Activated T-helper 1 cell treated with Interleukin-2 at 50 U/mL for 16 hours (primary cell): ENCODE measurements around the gene MYRIP.
"Not testable (repeated sequence)": the region's sequence is repeated elsewhere in the genome, so short reads cannot be mapped to it uniquely, and the experiment has no call there.

ENCODE experiments used
- DNase-seq: peaks from one replicate; pipeline ENCODE4 v3.0.0-alpha.2; 2020; ENCODE audit warnings: low read depth

MYRIP gene

GRCh38 chr3:40084424-40084823 is 275.0 kb downstream of the MYRIP start:
- DNase-seq: not testable (repeated sequence)

DNA sequence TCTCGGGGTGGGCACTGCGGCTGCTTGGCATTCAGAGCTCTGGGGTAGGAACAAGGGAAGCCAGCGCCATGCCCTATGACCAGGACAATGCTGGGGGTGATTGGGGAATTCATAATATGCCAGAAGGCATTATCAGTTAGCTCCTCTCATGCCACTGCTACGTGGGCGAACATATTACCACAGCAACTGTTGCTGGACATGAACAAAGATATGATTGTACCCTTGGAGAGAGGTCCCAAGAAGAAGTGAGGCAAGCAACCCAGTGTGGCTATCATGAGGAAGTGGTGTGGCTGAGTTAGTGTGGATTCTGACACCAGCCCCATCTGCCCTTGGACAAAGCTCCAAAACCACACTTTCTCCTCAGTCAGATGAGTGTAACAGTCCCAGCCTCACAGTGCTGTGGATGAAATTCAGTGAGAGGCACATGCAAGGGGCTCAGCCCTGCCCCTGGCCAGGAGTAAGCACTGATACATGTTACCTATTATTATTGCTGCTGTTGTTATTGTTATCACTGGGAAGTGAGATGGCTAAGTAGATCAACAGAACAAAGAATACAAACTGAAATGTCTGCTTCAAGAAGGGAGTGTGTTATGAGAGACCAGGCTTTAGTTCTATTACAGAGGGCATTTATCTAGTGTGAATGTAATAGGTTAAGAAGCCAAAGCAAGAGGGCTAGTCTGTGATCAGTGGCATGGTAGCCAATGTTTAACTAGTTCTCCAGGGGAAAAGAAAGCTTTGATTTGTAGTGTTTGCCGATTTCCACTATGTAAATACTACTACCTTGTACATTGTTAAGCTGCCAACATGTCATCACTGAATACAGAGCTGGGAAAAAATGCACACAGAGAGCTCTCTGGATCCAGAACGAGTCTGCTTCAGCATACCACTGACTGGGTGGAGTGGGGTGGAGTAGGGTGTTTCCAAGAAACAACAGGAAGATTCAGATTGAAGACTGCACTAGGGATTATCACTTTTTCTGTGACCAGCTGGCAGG is 277.8 kb downstream of the MYRIP start:
- no peak for DNase-seq

DNA sequence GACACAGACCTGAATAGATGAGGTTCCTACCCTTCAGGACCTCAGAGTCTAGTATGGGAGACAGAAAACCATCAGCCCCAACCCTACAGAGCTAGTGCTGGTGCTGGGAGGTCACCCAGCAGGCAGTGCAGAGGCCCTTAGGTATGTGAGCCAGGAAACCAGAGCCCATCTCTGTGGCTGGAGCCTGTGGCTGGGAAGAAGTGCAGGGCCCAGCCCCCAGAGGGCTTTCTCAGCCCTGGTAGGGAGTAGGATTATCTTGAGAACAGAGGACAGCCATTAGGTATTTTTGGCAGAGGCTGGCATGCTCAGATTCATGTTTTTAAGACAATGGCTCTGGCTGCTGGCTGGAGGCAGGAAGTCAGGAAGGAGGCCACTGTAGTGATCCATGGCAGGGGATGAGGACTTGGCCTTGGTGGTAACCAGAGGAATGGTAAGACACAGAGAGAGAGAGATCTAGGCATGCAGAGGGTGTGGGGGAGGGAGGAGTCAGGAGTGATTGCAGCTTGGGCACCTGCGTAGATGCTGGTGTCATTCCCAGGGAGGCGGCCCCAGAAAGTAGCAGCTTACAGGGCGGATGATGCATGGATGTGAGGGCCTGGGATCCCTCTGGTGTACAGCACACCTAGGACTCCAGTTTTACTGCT is 279.2 kb downstream of the MYRIP start:
- no peak for DNase-seq

DNA sequence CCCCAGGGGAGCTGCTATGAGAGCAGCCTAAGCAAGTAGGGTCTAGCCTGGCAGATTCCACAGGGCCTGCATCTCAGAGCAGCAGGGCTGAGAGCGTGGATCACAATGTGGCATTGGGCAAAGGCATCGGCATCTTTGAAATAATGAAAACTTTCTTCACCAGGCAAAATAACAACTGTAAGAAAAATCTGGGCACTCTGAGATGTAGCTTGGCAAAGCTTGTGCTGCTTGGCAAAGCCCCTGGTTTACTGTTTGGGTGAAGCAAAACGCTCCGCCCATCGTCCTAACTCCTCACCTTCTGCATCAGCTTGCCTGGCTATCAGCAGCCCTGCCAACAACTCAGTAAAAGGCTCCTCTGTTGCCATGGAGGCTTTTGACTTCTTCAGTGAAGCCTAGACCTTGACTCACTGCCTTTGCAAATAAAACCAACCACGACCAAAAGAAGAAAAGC is 287.3 kb downstream of the MYRIP start:
- DNase-seq: no peak

DNA sequence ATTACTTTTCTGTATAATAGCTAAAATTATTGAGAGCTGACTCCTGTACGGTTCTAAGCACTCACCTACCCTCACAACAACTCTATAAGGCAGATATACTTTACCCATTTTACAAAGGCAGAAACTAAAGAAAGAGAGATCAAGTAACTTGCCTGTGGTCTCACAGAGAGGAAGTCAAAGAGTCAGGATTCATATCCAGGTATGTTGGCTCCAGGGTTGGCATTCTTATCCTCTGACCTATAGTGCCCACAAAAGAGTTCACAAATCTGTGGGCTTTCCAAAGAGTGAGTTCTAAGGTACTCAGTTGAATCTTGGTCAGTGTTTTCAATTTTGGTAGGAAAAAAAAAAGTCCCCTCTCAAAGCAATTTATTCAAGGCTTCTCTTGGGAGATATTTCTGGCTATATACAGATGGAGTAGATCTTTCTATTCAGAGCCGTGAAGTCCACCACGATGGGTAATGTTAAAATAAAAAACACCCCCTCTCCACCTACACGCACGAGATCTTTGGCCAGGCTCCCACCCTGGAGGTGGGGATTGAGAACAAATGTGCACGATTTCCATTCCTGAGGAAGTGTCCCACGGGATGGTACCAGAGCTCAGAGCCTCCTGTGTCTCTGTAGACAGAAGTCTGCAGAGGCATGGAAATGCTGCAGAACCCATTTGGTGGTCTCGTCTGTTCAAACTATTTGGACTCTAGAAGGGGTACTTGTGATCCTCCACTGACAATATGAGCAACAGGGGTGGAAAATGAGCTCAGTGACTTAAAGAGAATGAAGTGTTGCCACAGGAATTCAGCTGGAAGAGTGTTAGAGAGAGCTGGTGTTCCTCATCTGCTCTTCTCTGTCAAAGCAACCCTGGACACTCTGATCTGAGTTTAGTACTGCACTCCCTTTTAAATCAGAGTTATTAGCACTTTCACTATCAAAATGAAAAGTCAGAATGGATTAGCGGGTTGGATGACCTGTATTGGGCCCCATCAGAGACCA is 288.0 kb downstream of the MYRIP start:
- DNase-seq: no peak

DNA sequence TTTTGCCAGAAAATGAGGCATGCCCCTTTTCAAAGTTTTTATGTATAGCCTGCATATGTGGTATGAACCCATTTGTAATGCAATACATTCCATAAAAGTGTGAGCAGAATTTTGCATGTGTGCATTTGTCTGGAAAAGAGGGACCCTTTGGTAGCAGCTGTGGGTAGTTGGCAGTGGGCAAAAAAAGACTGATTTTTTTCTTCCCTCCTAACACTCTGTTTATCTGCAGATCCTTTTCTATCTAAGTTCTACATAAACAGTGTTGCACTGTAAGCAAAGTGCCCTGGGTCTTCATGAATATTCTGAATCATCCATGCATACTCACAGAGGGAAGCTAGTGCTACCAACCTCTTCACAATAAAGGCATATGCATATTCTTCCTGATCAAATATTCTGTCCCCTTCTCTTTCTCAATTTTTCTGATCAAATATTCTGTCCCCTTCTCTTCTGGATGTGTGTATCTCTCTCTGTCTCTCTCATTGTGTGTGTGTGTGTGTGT is 288.9 kb downstream of the MYRIP start:
- no peak for DNase-seq

DNA sequence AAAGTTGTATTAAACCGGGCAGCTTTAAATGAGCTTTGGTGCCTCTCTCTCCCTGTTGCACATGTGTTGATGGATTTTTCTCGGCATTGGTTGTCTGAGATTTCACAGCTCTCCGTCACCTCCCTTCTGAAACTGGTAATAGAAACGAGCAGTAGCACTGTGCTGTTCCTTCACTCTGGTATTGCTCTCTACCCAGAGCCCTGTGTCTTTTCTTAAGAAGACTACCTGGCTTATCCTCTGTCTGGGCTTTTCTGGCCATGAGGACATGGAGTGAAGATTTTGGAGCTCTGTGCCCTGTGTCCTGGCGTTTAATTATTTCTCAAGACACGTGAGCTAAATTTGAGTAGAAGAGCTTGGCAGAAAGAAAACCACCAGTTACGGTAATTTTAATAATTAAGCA is 290.5 kb downstream of the MYRIP start:
- no peak for DNase-seq

- DNase-seq: no peak
These were observed 292.8 kb downstream of the MYRIP start for GRCh38 chr3:40102182-40102581.

GRCh38 chr3:40103829-40104228 is 294.4 kb downstream of the MYRIP start:
- DNase-seq: no peak

DNA sequence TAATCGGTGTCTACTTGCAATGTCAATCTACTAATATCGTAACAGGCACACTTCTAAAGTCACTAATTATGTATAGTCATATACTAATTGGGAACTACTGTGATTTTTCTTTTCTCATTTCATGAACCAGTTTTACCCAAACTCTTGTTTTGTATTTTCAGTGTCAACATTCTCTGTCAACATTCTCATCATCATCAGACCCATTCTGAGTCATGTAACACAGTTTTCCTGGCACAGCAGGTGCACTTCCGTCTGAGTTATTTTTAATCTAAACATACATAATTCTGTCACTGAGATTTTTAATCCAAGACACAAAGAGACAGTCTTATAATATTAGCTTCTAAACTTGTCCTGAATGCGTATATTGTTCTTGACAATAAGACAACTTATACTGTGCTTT is 295.0 kb downstream of the MYRIP start:
- DNase-seq: no peak

- DNase-seq: no peak
These were observed 299.2 kb downstream of the MYRIP start for GRCh38 chr3:40108643-40109042.

DNA sequence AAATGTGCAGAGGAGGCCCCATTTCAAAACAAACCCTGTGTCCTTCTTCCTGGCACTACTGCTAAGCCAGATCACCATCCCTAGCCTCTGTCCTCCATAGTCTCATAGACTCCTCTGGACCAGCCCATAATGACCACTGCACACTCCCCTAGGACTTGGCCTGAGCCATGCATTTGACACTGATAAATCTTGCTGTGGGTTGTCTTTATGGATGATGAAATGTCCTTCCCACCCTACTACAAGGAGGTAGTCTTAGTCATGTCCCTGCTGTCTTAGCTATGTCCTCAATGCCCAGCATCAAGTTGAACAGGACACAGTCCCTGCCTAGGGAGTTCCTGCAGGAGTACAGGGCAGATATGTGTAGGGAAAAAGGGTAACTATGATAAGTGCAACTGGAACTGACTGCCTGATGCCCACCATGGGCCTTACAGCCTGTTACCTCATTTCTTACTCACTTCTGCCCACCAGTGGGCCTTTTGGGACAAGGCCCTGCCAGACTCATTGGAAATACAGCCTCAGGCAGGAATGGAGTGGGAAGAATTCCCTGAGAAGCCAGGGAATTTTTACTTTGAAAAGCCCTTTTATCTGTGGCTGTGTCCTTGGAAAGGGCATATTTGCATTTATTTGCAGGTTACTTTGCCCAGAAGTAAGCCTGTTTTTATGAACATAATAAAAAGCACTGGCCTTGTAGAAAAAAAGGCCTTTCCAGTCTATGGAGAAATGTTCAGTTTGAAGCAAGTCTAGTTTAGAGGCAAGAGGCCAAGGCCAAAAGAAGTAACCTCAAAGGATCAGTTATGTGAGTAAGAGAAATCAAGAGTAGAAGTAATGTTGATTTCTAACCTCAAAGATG is 300.5 kb downstream of the MYRIP start:
- no peak for DNase-seq

GRCh38 chr3:40116478-40117177 is 307.2 kb downstream of the MYRIP start:
- no peak for DNase-seq

DNA sequence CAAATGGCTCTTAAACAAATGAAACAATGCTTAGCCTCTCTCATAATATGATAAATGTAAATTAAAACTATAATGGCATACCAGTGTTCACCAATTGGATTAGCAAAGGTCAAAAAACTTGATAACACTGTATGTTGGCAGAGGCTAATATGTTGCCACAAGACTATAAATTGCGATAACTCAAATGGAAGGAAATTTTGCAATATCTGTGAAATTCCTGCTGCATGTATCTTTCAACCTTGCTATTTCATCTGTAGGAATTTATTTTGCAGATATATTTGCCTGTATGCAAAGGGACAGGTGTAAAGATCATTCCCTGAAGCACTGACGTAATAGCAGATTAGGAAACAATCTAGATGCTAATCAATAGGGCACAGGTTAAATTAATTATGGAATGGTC is 308.7 kb downstream of the MYRIP start:
- no peak for DNase-seq

DNA sequence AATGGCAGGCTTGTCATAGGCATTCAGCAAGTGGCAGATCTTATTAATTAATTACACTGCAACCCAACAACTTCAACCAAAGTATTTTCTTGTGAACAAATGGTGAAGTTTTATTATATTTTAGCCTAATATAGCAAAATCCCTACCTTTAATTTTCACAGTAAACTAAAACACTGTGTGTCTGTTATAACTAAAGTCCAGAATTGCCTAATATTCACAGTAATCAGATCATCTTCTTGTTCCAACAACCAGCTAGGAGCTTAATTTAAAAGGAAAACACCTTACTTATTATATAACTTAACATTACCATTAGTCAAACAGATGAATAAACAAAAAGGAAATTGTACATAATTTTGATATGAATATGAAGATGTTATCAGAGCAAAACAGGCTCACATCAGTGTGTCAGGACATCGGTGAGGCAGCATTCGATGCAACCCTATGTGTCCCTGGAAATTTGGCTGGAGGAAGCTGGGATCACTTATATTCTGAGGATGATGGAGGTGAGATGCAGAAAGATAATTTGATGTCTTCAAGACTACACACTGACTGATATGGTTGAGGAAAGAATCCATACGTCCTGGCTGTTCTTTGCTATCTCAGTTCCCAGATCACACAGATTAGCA is 310.8 kb downstream of the MYRIP start:
- no peak for DNase-seq

GRCh38 chr3:40120806-40121205 is 311.4 kb downstream of the MYRIP start:
- no peak for DNase-seq

GRCh38 chr3:40124918-40125317 is 315.5 kb downstream of the MYRIP start:
- DNase-seq: no peak

DNA sequence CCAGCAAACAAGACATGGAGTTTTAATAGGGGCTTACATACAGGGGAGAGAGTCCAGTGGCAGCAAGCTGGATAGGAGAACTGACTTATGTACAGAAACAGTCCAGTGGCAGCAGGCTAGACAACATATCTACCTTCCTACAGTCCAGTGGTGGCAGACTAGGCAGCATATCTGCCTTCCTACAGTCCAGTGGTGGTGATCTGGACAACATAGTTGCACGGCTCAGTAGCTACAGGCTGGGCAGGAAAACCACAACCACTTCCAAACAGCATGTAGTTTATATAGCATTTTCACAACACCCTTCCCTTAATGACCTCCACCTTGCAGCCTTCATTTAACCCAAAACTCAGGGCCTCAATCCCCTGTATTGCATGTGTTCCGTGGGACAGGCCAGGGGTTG is 318.8 kb downstream of the MYRIP start:
- no peak for DNase-seq

GRCh38 chr3:40129510-40129909 is 320.1 kb downstream of the MYRIP start:
- DNase-seq: no peak

DNA sequence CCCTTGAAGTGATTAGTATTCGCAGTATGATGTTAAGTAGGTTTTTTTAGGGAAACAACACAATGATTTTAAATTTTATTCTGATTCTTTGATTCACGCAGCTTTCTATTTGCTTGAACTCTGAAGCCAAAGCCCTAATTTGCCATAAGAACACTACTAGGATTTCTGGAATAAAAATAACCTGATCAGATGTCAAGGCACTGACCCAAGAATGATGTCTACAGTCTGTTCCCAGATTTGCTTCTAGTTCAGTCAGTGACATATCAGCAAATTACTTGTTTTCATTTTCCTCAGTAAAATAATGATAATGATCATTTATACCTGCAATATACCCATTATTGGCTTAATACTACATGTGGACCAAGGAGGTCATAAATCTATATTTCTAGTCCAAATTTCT is 320.6 kb downstream of the MYRIP start:
- DNase-seq: no peak
